HepG2 (cell line): ENCODE measurements around the gene ADRA2B. TPM values are rescaled to one million over a fixed set of nuclear protein-coding genes. Genes with fewer than 3 reads are reported as not detected.
A peak's percentile ranks its signal among the peaks of the same experiment; 100 is the strongest.
"Not testable (repeated sequence)": the region's sequence is repeated elsewhere in the genome, so short reads cannot be mapped to it uniquely, and the experiment has no call there.

Source experiments
- ARID4A ChIP-seq: sonication (generic); formaldehyde crosslinking; IDR thresholded peaks from 2 replicates; pipeline ENCODE4 v1.5.0; 2020; ENCODE audit warnings: mild to moderate bottlenecking, missing genetic modification reagents, borderline replicate concordance
- ATF3 ChIP-seq: sonication (generic); formaldehyde crosslinking; IDR thresholded peaks from 2 replicates; pipeline ENCODE4 v1.4.0; 2020; ENCODE audit warnings: missing genetic modification reagents
- ERF ChIP-seq: IDR thresholded peaks from 2 replicates; pipeline ENCODE4 v1.6.1; 2018; ENCODE audit warnings: missing biosample characterization, missing genetic modification reagents
- FOSL2 ChIP-seq: sonication (generic); formaldehyde crosslinking; IDR thresholded peaks from 2 replicates; pipeline ENCODE4 v1.4.0; 2020; ENCODE audit warnings: missing genetic modification reagents
- FOXA1 ChIP-seq, 2 experiments: fragments of 450-650 bp in 1 of 2; sonication (generic) in 1 of 2; formaldehyde crosslinking in 1 of 2; IDR thresholded peaks; 2 replicates each; pipeline versions ENCODE4 v1.4.0 to v1.6.1; 2016 to 2020; ENCODE audit warnings: missing genetic modification reagents in 1 of 2
- HMG20B ChIP-seq: conservative IDR thresholded peaks from 2 replicates; pipeline ENCODE4 v1.6.1; 2016; ENCODE audit warnings: missing genetic modification reagents, missing compliant biosample characterization
- NFE2 ChIP-seq: sonication (generic); formaldehyde crosslinking; IDR thresholded peaks from 2 replicates; pipeline ENCODE4 v1.4.0; 2020; ENCODE audit warnings: missing genetic modification reagents
- NR2F1 ChIP-seq, 2 experiments: fragments of 450-650 bp in 1 of 2; formaldehyde crosslinking in 1 of 2; IDR thresholded peaks; 2 replicates each; pipeline versions ENCODE4 v1.5.0 to v1.6.1; 2016 to 2020; ENCODE audit warnings: mild to moderate bottlenecking in 1 of 2, missing compliant biosample characterization in 1 of 2, missing genetic modification reagents in 1 of 2, moderate library complexity in 1 of 2
- REPIN1 ChIP-seq: sonication (generic); formaldehyde crosslinking; IDR thresholded peaks from 2 replicates; pipeline ENCODE4 v1.8.0; 2022; ENCODE audit warnings: missing genetic modification reagents, low read depth, mild to moderate bottlenecking, borderline replicate concordance
- THRA ChIP-seq: sonication (generic); formaldehyde crosslinking; IDR thresholded peaks from 2 replicates; pipeline ENCODE4 v1.4.0; 2020; ENCODE audit warnings: missing genetic modification reagents, borderline replicate concordance
- TSC22D2 ChIP-seq: sonication (generic); formaldehyde crosslinking; IDR thresholded peaks from 2 replicates; pipeline ENCODE4 v1.5.1; 2020; ENCODE audit warnings: missing genetic modification reagents, mild to moderate bottlenecking, borderline replicate concordance
- YY1 ChIP-seq: IDR thresholded peaks from 2 replicates; pipeline ENCODE4 v1.6.1; 2011; ENCODE audit warnings: low read length, low read depth, moderate library complexity, mild to moderate bottlenecking; ENCODE audit not compliant: insufficient read depth, insufficient replicate concordance
- ZBTB33 ChIP-seq: sonication (generic); formaldehyde crosslinking; IDR thresholded peaks from 2 replicates; pipeline ENCODE4 v1.4.0; 2020; ENCODE audit warnings: missing genetic modification reagents
- ZNF546 ChIP-seq: sonication (generic); formaldehyde crosslinking; conservative IDR thresholded peaks from 2 replicates; pipeline ENCODE4 v1.8.1; 2023; ENCODE audit warnings: mild to moderate bottlenecking, missing genetic modification reagents
- ZNF687 ChIP-seq: sonication (generic); formaldehyde crosslinking; IDR thresholded peaks from 2 replicates; pipeline ENCODE4 v1.5.1; 2020; ENCODE audit warnings: mild to moderate bottlenecking, missing genetic modification reagents, moderate library complexity
- polyA plus RNA-seq, 8 experiments: library from polyadenylated mRNA; depleted of rRNA in 3 of 8; stranded (reverse) in 7 of 8; unstranded in 1 of 8; fragments of >200 nt; fragmentation: Illumina TruSeq in 4 of 8; extraction: Trizol in 4 of 8; gene quantifications; 2 replicates each; pipeline versions ENCODE4 v1.2.1 to v1.2.3, GENCODE V29; 2011 to 2016; ENCODE audit warnings: low read depth in 4 of 8, missing spikeins in 1 of 8, mixed read lengths in 1 of 8; ENCODE audit not compliant: insufficient read depth in 1 of 8
- total RNA-seq, 5 experiments: library from RNA; depleted of rRNA; stranded (reverse); fragments of >200 nt; fragmentation: Illumina TruSeq; extraction: Trizol; gene quantifications; 2 replicates each; pipeline ENCODE4 v1.2.3, GENCODE V29; 2016; ENCODE audit warnings: low read depth in 1 of 5

ADRA2B gene
- total and polyA plus RNA-seq, 2 of the 13 experiments (the other 11 are each of a cell fraction or from before 2014, with no cell fraction given) = not detected

- peak; percentile 92; the same call in 1 of the 2 replicates for TF ChIP-seq THRA
- peak; percentile 52; the same call in 1 of the 2 replicates for TF ChIP-seq ATF3 (CRISPR knock-in tag)
- TF ChIP-seq ERF (CRISPR knock-in tag) = peak; percentile 82
- TF ChIP-seq FOXA1 (IDR thresholded peaks at IDR 0.05) = not testable (repeated sequence)
- peak; percentile 85 for TF ChIP-seq FOXA1 (CRISPR knock-in tag; IDR thresholded peaks at IDR 0.05)
- 0 out of 2 replicates have a peak, but pooled peaks have one; percentile 64 for TF ChIP-seq TSC22D2 (CRISPR knock-in tag)
- TF ChIP-seq NFE2 (CRISPR knock-in tag) = peak; percentile 63; the same call in 1 of the 2 replicates
- peak; percentile 44 for TF ChIP-seq YY1
- peak; percentile 86; the same call in 1 of the 2 replicates for TF ChIP-seq HMG20B (CRISPR knock-in tag)
- peak; percentile 37; the same call in 1 of the 2 replicates for TF ChIP-seq ZBTB33
- TF ChIP-seq ZNF687 = peak; percentile 73
- peak; percentile 94 for TF ChIP-seq FOSL2
- 0 out of 2 replicates have a peak, but pooled peaks have one; percentile 60 for TF ChIP-seq ZNF546
- TF ChIP-seq REPIN1 (CRISPR knock-in tag) = peak; percentile 91
- peak; percentile 73 to 75; a peak in 3 of 4 replicates for TF ChIP-seq NR2F1 (CRISPR knock-in tag; IDR thresholded peaks at IDR 0.05)
- peak; percentile 62; the same call in 1 of the 2 replicates for TF ChIP-seq ARID4A
Measured at GRCh38 chr2:96067902-96068581, 48.3 kb downstream of the ADRA2B start (continued).
